ENCODE results near the gene SULT1C2.

DNA sequence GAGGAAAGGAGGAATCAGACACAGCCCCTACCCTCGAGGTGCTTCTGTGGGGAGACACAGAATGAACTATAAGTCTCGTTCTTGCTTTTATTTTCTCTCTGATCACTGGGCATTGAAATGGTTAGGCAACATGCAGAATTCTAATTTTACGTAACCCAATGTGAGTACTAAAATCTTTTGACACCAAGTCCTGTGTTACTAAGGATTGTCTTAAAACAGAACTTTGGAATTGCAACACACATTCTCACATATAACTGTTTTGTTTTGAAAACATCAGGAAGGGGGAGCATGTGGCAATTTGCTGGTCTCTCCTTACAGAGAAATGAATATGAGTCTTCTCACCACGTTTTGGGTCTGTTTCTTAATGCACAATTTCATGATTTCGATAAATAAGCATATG lies 65.4 kb downstream of the SULT1C2 start:
- TF ChIP-seq, protein P1, sequence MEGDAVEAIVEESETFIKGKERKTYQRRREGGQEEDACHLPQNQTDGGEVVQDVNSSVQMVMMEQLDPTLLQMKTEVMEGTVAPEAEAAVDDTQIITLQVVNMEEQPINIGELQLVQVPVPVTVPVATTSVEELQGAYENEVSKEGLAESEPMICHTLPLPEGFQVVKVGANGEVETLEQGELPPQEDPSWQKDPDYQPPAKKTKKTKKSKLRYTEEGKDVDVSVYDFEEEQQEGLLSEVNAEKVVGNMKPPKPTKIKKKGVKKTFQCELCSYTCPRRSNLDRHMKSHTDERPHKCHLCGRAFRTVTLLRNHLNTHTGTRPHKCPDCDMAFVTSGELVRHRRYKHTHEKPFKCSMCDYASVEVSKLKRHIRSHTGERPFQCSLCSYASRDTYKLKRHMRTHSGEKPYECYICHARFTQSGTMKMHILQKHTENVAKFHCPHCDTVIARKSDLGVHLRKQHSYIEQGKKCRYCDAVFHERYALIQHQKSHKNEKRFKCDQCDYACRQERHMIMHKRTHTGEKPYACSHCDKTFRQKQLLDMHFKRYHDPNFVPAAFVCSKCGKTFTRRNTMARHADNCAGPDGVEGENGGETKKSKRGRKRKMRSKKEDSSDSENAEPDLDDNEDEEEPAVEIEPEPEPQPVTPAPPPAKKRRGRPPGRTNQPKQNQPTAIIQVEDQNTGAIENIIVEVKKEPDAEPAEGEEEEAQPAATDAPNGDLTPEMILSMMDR (IDR thresholded peaks at IDR 0.05; ENCODE audit: low read depth, low read length, missing input control) = no peak
- TF ChIP-seq RAD21 (IDR thresholded peaks at IDR 0.05) = no peak
- no peak for TF ChIP-seq TAF1 (conservative IDR thresholded peaks at IDR 0.05)
- TF ChIP-seq, protein P2, sequence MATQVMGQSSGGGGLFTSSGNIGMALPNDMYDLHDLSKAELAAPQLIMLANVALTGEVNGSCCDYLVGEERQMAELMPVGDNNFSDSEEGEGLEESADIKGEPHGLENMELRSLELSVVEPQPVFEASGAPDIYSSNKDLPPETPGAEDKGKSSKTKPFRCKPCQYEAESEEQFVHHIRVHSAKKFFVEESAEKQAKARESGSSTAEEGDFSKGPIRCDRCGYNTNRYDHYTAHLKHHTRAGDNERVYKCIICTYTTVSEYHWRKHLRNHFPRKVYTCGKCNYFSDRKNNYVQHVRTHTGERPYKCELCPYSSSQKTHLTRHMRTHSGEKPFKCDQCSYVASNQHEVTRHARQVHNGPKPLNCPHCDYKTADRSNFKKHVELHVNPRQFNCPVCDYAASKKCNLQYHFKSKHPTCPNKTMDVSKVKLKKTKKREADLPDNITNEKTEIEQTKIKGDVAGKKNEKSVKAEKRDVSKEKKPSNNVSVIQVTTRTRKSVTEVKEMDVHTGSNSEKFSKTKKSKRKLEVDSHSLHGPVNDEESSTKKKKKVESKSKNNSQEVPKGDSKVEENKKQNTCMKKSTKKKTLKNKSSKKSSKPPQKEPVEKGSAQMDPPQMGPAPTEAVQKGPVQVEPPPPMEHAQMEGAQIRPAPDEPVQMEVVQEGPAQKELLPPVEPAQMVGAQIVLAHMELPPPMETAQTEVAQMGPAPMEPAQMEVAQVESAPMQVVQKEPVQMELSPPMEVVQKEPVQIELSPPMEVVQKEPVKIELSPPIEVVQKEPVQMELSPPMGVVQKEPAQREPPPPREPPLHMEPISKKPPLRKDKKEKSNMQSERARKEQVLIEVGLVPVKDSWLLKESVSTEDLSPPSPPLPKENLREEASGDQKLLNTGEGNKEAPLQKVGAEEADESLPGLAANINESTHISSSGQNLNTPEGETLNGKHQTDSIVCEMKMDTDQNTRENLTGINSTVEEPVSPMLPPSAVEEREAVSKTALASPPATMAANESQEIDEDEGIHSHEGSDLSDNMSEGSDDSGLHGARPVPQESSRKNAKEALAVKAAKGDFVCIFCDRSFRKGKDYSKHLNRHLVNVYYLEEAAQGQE (IDR thresholded peaks at IDR 0.05) = no peak
- TF ChIP-seq, protein P3, sequence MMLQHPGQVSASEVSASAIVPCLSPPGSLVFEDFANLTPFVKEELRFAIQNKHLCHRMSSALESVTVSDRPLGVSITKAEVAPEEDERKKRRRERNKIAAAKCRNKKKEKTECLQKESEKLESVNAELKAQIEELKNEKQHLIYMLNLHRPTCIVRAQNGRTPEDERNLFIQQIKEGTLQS (IDR thresholded peaks at IDR 0.05) = no peak
- no peak for TF ChIP-seq SP1 (IDR thresholded peaks at IDR 0.05)
